ENCODE data around the gene AKAP8L. TPM values are rescaled to one million over a fixed set of nuclear protein-coding genes. Genes with fewer than 3 reads are reported as not detected.

The AKAP8L gene
- total RNA-seq, 1 experiment from 2014 or later: 231 TPM

- TF ChIP-seq FOXP4 (CRISPR knock-in tag; IDR thresholded peaks at IDR 0.05) (no peak), NR3C1 (CRISPR knock-in tag; conservative IDR thresholded peaks at IDR 0.05; ENCODE audit: low read depth) (no peak)
Observed at GRCh38 chr19:15424692-15425272, 6.0 kb upstream of the AKAP8L start (continued).

- peaks cover 35% of the 10 kb centered on the region for H3K36me3 Mint-ChIP-seq
- no peak for ATAC-seq
- no peak for TF ChIP-seq IRF2 (CRISPR knock-in tag; IDR thresholded peaks at IDR 0.05; ENCODE audit: borderline replicate concordance, low read depth)
- no peak for TF ChIP-seq ZNF671 (CRISPR knock-in tag; IDR thresholded peaks at IDR 0.05)
- no peak for TF ChIP-seq ATF3 (CRISPR knock-in tag; conservative IDR thresholded peaks at IDR 0.05)
- TF ChIP-seq CBFB (CRISPR knock-in tag; IDR thresholded peaks at IDR 0.05; ENCODE audit: low read depth): no peak
- no peak for TF ChIP-seq NFE2L1 (CRISPR knock-in tag; IDR thresholded peaks at IDR 0.05)
- no peak for TF ChIP-seq OVOL2 (CRISPR knock-in tag; IDR thresholded peaks at IDR 0.05; ENCODE audit: borderline replicate concordance)
- TF ChIP-seq CREM (CRISPR knock-in tag; IDR thresholded peaks at IDR 0.05): no peak
- no peak for TF ChIP-seq ZNF232 (CRISPR knock-in tag; IDR thresholded peaks at IDR 0.05)
- no peak for TF ChIP-seq ZNF532 (CRISPR knock-in tag; IDR thresholded peaks at IDR 0.05; ENCODE audit: borderline replicate concordance)
- no peak for TF ChIP-seq KAT7 (CRISPR knock-in tag; IDR thresholded peaks at IDR 0.05; ENCODE audit: borderline replicate concordance)
- no peak for TF ChIP-seq PREB (CRISPR knock-in tag; IDR thresholded peaks at IDR 0.05; ENCODE audit: borderline replicate concordance)
- TF ChIP-seq ZNF512 (CRISPR knock-in tag; IDR thresholded peaks at IDR 0.05; ENCODE audit: borderline replicate concordance): no peak
- no peak for TF ChIP-seq AR (CRISPR knock-in tag; IDR thresholded peaks at IDR 0.05)
- no peak for TF ChIP-seq TCF7 (CRISPR knock-in tag; IDR thresholded peaks at IDR 0.05; ENCODE audit: low read depth)
- TF ChIP-seq IRF1 (CRISPR knock-in tag; IDR thresholded peaks at IDR 0.05): no peak
- TF ChIP-seq MYBL2 (CRISPR knock-in tag; IDR thresholded peaks at IDR 0.05): no peak
- H3K27ac Mint-ChIP-seq: no peak overlapping the region
- DNase-seq (ENCODE audit: low spot score): no peak
- no peaks in the 10 kb centered on the region for H3K27me3 Mint-ChIP-seq (ENCODE audit: low read depth)
- CTCF ChIA-PET: no interaction called here
- no peak overlapping the region for H3K4me3 Mint-ChIP-seq
- peaks cover 2% of the 10 kb centered on the region; the same call in 1 of the 2 replicates for H3K4me1 Mint-ChIP-seq
- POLR2A ChIA-PET: no interaction called here
- H3K9me3 Mint-ChIP-seq: no peaks in the 10 kb centered on the region
Observed at GRCh38 chr19:15424121-15424520, 5.3 kb upstream of the AKAP8L start.
